Activated CD8-positive, alpha-beta memory T cell treated with anti-CD3 and anti-CD28 coated beads, Interleukin-2, amount 50 U/mL, for 24 hours (primary cell): Measurements from ENCODE around the gene PTPRR.

Source experiments
- DNase-seq: peaks from one replicate; pipeline ENCODE4 v3.0.0-alpha.2; 2020; ENCODE audit errors: extremely low read depth

PTPRR gene

DNA sequence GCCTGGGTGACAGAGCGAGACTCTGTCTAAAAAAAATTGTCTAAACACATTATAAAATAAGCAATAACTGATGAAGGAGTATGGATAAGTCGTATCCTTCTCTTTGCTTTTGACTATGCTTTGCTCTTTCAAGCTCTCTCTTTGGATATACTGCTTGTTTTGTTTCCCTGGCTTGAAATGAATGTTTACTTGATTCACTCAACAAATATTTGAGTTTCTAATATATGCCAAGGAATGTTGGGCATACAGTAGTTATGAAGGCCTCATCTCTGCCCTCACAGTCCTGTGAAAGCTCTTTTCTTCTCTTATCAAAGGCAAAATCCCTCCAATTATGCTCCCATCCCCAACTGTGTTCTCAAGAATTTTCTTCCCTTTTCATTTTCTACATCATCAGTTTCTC is 123.5 kb downstream of the PTPRR start:
- DNase-seq, result no peak

DNA sequence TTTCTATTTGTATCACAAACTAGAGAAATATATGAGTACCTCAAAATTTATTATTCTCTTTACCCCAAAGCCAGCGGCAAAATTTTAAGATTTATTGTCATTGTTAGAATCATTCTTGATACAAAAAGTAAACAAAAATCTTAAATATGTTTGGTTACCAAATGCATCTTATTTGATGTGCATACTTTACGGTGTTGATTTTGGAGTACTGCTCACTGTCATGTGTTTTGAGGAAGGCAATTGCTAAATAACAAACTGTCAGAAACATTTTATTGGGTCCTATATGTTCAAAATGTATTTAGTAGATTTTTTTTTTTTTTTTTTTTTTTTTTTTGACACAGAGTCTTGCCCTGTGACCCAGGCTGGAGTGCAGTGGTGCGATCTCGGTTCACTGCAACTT is 124.9 kb downstream of the PTPRR start:
- no peak for DNase-seq

DNA sequence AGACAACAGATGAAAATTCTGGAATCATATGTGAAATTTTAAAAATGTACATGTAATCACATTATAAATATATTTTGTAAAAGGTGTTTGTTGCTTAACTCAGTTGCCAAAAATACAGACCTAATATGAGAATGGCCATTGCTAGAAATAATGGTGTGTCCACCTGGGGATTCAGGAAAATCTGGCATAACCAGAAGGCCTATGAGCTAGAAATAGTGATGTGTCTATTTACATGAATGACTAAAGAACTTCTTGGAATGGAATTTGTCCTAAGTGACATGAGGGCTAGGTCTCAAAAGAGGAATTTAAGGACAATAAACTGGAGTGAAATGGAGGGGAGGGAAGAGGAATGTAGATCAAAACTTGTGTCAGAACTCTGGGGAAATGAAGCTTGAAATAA is 126.4 kb downstream of the PTPRR start:
- no peak for DNase-seq

DNA sequence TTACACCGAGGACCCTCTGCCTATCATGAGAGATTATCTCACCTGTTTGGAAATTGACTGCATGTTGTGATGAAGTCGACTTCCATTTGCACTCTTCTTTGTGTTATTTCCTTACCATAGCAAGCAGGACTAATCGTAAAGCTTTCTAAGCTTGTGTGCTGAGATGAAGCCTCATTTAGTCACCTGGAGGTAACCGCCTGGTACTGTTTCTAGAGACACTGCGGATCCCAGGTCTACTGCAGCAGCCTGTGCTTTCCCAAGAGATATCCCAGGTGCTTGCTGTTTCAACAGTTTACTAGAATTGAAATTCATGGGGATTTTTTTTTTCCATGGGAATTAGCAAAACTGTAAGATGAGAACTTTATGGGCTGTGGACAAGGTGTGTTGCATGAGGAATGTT is 131.8 kb downstream of the PTPRR start:
- no peak for DNase-seq

DNA sequence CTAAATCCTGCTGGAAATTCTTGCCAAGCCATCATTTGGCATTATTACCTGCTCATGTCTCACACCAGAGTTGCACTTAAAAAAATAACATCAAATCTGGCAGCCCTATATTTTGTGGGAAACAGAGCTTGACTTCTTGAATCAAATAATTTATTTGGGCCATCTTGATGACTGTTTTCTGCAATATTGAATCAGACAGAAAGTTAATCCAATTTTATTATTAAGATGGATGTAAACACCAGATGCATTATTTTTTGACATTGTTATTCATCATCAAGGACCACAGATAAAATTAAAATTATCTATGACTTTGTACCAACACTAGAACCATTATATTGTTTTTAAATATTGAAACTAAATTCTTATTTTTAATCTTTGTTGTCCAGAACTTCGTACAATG is 132.9 kb downstream of the PTPRR start:
- no peak for DNase-seq

DNA sequence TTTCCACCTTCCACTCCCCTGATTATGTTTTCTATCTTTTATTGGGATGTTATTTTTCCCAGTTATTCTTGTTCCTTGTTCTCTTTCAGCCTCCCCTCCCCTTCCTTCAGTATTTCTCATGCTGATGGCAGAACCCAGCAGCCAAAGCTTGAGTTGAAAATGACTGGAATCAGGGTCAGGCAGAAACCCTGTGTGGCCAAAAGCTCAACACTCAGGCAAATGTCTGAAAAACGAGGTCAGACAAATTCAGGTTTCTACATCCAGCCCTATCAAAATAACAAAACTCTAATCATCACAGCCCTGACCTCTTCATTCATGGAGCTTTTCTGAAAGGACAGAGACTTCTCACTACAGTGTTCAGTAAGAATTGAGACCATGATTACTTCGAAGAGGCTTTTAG is 134.6 kb downstream of the PTPRR start:
- DNase-seq, result no peak

DNA sequence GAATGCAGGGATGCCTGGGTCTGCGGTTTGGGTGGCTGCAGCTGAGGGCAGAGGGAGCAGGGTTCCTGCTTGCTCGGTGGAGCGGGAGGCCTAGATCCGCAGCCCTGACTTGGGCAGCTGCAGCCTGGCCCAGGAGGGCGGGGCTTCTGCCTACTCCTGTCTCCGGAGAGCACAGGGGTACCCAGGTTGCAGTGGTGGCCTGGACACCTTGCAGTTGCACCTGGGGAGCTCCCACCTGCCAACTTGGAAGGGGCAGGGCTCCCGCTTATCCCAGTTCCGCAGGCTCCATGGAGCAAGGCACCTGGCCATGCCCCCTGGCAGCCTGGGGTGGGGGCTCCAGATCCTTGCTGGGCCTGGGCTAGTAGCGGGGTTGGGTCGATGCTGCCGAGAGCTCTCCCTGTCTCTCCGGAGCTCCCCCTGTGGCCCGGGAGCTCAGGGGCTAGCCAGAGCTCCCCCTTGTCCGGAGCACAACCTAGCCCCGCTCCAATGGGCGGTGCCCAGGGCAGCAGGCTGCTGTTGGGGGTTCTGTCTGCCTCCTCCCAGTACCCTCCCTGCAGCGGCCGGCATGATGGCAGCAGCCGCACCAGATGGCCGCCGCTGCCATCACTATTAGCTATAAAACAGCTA is 136.4 kb downstream of the PTPRR start:
- DNase-seq, result no peak

DNA sequence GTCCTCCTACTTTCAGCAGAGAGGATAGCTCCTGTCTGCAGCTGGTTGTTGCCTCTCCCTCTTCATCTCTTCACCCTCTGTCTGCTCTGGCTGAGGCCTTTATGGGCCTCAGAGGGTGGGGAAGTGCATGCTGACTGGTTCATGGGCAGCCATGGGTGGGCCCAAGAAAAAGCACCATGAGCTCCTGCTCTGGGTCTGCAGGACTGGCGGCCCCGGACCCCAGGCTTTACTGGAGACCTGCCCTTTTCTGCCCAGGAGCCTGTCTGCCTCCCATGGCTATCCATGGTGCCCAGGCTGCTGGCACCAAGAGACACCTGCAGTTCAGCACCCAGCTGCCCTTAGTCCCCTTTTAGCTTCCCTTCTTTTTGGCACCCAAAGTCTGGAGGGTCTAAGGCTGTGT is 137.1 kb downstream of the PTPRR start:
- no peak for DNase-seq

DNA sequence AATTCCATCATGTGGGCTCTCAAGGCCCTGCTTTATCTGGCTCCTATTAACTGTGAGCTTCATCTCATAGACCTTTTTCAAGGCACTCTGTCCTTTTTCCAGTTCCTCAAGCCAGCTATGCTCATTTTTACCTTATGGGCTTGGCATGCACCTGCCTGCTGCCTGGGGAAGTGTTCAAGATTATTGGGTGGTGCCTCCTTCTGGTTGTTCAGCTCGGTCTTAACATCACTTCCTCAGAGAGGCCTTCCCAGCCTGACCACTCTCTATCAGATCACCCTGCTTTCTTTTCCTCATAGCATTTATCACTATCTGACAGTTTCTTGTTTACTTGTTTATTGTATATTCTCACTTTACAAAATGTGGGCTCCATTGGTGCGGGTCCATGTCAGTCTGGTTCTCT is 141.3 kb downstream of the PTPRR start:
- DNase-seq, result no peak

DNA sequence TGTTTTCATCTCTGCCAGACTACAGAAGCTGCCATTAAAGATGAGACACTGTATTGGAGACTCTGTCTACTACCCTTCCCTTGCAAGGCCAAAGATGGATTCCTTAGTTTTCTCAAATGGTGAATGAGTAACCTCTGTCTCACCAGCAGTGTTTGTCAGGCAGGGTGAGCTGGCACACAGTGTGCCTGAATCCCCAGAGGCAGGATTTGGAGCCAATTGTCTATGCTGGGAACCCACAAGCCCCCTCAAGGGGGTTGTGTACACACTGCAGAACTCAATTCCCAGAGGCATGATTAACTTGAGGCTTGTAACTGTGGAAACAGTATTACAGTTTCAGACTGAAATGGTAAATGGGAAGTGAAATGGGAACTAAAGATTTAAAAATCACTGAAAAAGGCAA is 146.5 kb downstream of the PTPRR start:
- DNase-seq, result no peak

DNA sequence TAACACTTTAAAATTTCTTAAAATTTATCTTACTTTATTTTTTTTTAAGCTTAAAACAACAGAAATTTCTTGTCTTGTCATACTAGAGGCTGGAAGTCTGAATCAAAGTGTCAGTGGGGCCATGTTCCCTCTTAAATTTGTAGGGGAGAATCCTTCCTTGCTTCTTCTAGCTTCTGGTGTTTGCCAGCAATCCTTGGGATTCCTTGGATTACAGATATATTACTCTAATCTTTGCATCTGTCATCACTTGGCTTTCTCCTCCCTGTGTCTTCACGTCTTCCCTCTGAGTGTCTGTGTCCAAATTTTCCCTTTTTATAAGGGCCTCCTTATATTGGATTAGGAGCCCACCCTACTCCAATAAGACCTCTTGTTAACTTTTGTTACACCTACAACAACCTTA is 147.7 kb downstream of the PTPRR start:
- no peak for DNase-seq

DNA sequence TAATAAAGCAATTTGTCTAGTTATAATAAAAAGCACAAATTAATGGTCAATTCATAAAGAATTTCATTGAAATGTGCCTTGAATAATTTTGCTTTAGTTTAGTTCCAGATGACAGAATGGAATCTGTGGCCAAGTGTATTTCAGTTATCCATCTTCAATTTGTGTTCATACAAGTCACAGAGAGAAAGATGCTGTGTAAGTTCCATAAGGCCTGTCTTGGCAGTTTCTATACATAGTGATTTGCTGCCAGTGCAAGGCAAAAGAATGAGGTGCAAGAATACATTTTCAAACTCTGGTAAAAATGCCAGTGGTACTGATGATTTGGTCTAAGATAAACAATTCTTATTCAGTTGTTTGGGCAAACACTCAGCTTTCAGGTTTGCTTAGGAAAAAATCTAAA is 149.0 kb downstream of the PTPRR start:
- no peak for DNase-seq

DNA sequence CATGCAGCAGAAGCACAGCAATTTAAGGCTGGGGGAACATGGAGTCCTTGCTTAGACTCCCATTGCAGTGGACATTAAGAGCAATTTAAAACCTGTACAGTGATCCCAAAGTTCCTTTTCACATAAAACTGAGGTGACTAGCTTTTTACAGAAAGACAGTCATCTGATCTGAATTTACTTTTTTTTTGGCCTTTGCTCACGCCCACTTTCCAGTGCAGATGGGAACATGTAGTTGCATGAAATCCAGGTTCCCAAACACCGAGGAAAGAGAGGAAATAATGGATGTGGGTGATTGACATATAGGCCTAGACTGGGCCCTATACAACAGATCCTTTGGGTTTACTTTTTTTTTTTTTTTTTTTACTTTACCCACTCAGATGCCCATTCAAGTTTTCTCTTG is 156.9 kb downstream of the PTPRR start:
- no peak for DNase-seq

DNA sequence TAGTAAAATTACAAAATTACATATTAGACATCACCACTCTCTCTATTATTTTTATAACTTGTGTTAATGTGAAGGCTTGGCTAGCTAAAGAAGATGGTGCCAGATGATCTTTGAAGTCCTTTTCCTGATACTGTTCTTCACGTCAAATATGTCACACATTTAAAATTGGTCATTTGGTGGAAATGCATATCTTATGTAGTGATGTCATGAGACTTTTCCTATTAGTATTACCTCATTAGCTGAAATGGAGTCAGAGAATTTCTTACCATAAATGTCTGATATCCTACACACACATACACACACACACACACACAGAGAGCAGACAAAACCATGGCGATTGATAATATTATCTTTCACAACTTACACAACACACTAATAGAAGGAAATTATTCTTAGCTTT is 158.5 kb downstream of the PTPRR start:
- DNase-seq, result no peak

DNA sequence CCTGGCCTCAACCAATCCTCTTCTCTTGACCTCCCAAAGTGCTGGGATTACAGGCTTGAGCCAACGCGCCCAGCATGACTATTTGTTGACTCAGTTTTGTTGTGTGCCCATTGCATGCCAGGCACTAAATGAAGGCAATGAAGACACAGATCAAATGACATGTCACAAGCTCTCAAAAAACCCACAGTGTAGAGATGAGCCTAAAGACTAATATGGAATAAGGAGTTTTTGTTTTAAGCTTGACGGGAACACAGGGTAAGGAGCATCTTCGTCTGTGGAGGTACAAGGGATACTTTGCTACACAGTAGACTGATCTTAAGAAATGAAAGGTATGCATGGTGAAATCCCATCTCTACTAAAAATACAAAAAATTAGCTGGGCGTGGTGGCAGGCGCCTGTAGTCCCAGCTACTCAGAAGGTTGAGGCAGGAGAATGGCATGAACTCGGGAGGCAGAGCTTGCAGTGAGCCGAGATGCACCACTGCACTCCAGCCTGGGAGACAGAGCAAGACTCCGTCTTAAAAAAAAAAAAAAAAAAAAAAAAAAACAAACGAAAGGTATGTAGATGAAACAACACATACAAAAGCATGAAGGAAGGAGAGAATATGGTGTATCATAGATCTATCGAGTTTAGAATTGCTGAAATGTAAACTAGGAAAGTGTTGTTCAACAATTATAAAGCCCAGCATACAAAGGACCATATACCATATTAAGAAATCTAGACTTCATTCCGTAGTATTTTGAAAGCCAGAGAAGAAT is 161.2 kb downstream of the PTPRR start:
- DNase-seq, result no peak

DNA sequence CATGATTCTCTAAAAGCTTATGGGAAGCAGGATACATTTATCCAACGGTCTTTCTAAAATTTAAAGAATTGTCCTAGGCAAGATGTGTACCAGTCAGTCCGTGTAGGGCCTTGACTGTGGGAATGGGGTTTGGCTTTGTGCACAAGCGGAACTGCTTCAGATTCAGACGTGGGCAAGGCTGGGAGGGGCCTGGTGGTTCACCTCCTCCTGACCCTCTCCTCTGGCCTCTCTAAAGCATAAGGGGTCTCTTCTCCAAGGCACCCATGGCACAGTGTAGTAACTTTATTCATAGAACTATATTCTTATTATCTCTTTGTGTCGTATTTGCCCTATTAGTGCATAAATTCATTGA is 162.1 kb downstream of the PTPRR start:
- no peak for DNase-seq

DNA sequence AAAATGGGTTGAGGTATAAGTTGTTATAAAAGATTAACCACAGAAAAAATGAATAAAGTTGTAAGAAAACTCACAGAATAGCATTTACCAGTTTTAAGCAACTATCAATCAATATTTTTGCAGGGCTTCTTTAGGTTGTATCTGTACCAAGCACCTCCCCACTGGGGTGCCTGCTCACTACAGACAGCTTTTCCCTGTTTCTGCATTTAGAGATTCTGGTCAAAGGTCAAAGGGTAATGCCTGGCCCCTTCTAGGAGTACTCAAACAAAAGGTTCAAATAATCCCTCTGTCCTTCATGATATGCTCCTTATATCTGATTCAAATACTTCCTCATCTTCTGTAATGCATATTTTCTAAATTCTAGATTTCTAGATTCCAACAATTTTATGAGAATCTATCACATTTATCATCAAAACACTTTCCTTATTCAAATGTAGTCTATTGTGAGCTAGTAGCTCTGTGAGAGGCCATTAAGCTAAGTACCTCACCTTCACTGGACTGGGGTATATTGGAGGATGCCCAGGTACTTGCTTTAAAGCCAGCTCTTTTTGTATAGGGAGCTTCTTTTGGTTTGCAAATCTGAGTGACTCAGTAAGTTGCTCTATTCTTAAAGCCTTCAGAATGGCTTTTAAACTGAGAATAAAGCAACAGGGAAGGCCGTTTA is 162.6 kb downstream of the PTPRR start:
- DNase-seq, result no peak

DNA sequence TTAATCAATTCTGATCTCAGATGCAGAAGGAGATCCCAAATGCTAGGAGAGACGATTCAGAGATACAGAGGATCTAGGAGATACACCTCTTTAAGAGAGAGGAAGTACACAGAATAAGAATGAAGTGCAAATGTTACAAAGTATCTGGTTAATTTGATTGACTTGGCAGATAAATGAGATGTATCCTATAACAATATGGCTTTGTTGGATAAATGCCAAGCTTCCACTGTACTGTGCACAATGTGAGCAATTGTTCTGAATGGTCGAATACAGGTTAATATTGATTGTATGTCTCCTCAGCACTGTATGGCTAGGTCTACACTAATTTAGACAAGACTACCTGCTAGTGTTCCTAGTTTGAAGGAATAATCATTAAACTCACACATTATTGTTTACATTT is 163.7 kb downstream of the PTPRR start:
- no peak for DNase-seq

DNA sequence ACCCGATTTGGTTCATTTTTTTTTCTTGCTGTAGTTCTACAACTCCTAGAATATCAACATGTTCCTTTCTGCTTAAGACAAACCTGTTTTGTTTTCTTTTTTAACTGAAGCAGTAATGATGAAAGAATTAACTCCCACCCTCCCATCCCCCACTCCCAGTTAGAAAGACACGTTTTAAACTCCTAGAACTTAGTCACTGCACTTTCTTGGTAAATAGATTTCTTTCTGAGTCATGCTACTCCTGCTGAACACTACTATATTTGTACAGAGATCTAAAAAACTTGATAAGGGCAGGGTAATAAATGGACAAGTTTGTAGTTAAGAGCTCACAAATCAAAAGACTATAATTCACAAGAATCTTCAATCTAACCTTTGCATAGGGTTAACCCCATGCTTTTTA is 164.4 kb downstream of the PTPRR start:
- DNase-seq, result no peak

DNA sequence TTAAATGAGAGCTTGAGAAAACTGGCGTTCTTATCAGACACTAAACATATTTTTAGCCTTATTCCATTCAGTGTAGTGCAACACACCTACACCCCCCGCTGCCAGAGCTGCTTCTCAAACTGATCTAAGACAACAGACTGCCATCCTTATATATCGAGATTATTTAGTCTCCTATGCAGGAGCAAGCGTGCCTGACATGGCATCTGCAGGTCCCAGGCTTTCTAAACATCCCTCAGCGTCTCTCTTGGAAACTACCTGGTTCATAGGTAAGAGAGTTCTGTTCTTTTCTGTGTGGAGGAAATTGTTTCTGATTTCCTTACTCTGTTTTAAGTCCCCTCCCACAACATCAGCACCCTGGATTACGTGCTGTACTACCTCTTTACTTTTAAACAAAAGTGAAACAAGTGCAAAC is 166.2 kb downstream of the PTPRR start:
- no peak for DNase-seq

DNA sequence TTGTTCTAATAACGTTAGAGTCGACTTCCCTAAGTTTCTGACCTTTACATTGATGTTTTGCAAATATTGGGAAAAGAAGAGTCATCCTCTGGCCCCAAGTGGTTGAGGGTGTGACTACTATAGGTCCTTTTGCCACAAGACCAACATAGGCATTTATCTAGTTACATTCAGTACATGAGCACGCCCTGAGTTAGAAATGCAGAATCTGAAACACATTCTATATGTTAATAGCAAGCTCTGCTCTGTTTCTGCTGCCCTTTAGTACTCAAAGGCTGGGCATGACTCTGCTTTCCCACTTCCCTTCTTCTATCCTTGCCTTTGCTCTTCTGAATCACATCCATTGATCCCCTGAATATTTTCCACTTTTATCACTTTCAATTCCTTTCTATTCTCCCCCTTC is 168.2 kb downstream of the PTPRR start:
- DNase-seq, result no peak

DNA sequence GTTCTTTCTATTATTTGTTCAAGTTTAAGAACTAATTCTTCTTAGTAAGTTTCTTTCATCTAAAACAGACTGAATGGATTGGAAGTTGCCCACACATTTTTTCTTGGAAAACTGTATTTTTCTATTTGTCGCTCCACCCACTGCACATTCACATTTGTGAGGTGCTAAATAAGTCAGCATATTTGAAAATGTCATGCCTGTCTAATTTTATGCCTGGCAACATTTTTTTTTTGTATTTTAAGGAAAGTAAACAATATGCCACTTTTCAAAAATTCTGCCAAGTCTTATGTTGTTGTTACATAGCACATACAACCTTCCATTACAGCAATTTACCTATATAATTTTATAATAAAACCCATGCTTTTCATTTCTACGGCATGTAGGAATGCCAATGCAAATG is 170.6 kb downstream of the PTPRR start:
- DNase-seq, result no peak

DNA sequence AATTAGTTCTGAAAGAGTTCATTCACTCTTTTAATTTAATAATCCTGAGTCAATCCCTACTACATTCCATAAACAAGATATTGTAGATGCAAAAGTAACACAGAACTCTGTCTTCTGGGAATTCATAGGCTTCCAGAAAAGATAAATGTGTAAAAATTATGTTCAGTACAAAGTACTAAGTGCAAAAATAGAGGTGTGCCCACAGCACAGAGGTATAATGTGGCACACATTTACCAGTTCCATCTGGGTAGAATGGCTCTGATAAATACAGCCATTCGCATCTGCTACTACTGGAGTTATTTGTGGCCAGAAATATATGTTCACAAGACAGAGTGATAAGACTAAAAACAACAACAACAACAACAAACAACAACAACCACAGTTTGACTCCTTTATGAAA is 171.7 kb downstream of the PTPRR start:
- no peak for DNase-seq
